GM12864 (cell line): ENCODE data around the gene MAGI3.
"Not testable (repeated sequence)": the region's sequence is repeated elsewhere in the genome, so short reads cannot be mapped to it uniquely, and the experiment has no call there.

Source experiments
- DNase-seq: peaks from one replicate; pipeline ENCODE4 v3.0.0-alpha.2; 2011; ENCODE audit warnings: low read depth
- H3K4me3 ChIP-seq: 2 replicates; pipeline ENCODE4 v1.5.1; 2011; ENCODE audit warnings: mild to moderate bottlenecking, low read depth, low read length, control low read depth
- CTCF ChIP-seq: IDR thresholded peaks from 2 replicates; pipeline ENCODE4 v1.5.1; 2011; ENCODE audit warnings: low read depth, mild to moderate bottlenecking, moderate library complexity, low read length, control low read depth, inconsistent platforms; ENCODE audit errors: missing control alignments

The MAGI3 gene

GRCh38 chr1:113409363-113409762, 19.0 kb downstream of the MAGI3 start:
- no peak for TF ChIP-seq CTCF
- H3K4me3 ChIP-seq = no peak overlapping the region

GRCh38 chr1:113412020-113412419, 21.7 kb downstream of the MAGI3 start:
- not testable (repeated sequence) for DNase-seq, H3K4me3 ChIP-seq

More at GRCh38 chr1:113409363-113409762, 19.0 kb downstream of the MAGI3 start:
- DNase-seq = no peak

- no peak for DNase-seq
- no peak for TF ChIP-seq CTCF
- no peak overlapping the region for H3K4me3 ChIP-seq
Observed at GRCh38 chr1:113415310-113416070, 25.2 kb downstream of the MAGI3 start.

- not testable (repeated sequence) for DNase-seq, H3K4me3 ChIP-seq
Observed at GRCh38 chr1:113416071-113416470, 25.8 kb downstream of the MAGI3 start.

GRCh38 chr1:113416496-113416895, 26.2 kb downstream of the MAGI3 start:
- TF ChIP-seq CTCF = no peak
- no peak overlapping the region for H3K4me3 ChIP-seq
- DNase-seq = no peak

- no peak for DNase-seq
- TF ChIP-seq CTCF = no peak
- no peak overlapping the region for H3K4me3 ChIP-seq
Observed at GRCh38 chr1:113422315-113423068, 32.2 kb downstream of the MAGI3 start.

- TF ChIP-seq CTCF = no peak
- no peak for DNase-seq
- no peak overlapping the region for H3K4me3 ChIP-seq
Observed at GRCh38 chr1:113423826-113424225, 33.5 kb downstream of the MAGI3 start.
